ENCODE results near the gene OR4D9. TPM values are rescaled to one million over a fixed set of nuclear protein-coding genes. Genes with fewer than 3 reads are reported as not detected.
"Not testable (repeated sequence)": the region's sequence is repeated elsewhere in the genome, so short reads cannot be mapped to it uniquely, and the experiment has no call there.

The OR4D9 gene
- total RNA-seq, 4 donors from 2014 or later: not detected

DNA sequence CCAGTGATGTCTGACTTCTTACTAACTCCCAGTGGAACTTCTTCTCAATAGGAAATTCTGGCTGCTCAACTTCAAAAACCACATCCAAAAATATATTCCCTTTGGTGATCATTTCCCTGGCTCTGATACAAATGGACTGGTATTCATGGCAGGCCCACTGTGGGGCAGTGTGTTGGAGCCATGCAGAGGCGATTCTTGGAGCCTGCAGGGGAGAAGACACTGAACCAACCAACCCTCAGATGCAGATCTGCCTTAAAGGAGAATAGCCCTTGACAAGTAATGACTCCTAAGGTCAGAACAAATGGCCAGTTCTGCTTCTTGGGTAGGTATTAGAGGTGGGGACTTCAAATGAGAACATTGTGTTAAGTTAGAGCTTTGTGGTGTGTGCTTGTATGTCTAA is 12.2 kb downstream of the OR4D9 start:
- H3K27me3 ChIP-seq: no peaks in the 10 kb centered on the region
- TF ChIP-seq, protein P1, sequence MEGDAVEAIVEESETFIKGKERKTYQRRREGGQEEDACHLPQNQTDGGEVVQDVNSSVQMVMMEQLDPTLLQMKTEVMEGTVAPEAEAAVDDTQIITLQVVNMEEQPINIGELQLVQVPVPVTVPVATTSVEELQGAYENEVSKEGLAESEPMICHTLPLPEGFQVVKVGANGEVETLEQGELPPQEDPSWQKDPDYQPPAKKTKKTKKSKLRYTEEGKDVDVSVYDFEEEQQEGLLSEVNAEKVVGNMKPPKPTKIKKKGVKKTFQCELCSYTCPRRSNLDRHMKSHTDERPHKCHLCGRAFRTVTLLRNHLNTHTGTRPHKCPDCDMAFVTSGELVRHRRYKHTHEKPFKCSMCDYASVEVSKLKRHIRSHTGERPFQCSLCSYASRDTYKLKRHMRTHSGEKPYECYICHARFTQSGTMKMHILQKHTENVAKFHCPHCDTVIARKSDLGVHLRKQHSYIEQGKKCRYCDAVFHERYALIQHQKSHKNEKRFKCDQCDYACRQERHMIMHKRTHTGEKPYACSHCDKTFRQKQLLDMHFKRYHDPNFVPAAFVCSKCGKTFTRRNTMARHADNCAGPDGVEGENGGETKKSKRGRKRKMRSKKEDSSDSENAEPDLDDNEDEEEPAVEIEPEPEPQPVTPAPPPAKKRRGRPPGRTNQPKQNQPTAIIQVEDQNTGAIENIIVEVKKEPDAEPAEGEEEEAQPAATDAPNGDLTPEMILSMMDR (IDR thresholded peaks at IDR 0.05): no peak
- TF ChIP-seq POLR2A (IDR thresholded peaks at IDR 0.05): no peak
- TF ChIP-seq EP300 (IDR thresholded peaks at IDR 0.05): no peak
- WGBS, 2 donors: 31 to 36% methylated on average over 1 of the region's 1 CpG

DNA sequence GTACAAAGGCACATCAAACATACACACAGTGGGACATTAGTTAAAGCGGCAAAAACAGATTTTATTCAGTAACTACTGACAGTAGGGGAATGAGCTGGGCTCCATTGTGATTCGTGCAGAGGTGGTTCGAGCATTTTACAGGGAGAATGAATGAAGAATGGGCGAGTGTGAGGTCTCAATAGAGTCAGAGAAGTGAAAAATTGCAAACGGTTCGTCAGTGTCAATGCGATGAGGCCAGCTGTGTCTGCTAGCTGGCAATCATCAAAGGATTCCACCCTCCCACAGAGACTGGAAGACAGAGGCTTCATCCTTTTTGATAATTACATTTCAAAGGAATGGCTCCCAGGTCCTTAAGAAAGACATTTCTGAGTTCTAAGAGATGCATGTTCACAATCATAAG is 17.4 kb downstream of the OR4D9 start:
- WGBS, 2 donors: 34 to 40% methylated on average over 7 of the region's 7 CpGs
- no peak for DNase-seq (ENCODE audit: low spot score in 2 of 2)
- H3K36me3 ChIP-seq: no peaks in the 10 kb centered on the region
- TF ChIP-seq POLR2A (IDR thresholded peaks at IDR 0.05): no peak
- TF ChIP-seq, protein P1 (IDR thresholded peaks at IDR 0.05): no peak
- TF ChIP-seq EP300 (IDR thresholded peaks at IDR 0.05): no peak
- H3K4me1 ChIP-seq: no peaks in the 10 kb centered on the region
- no peak overlapping the region for H3K4me3 ChIP-seq
- no peaks in the 10 kb centered on the region for H3K27me3 ChIP-seq
- no peaks in the 10 kb centered on the region for H3K9me3 ChIP-seq
- no peak overlapping the region for H3K27ac ChIP-seq

More for the DNA sequence above, 12.2 kb downstream of the OR4D9 start:
- Histone ChIP-seq H3K36me3 (no peaks in the 10 kb centered on the region), H3K9me3 (no peaks in the 10 kb centered on the region), H3K27ac (no peak overlapping the region), H3K4me3 (no peak overlapping the region), H3K4me1 (no peaks in the 10 kb centered on the region)
- DNase-seq (ENCODE audit: low spot score in 2 of 2): no peak

- WGBS, 2 donors: 73 to 84% methylated on average over 2 of the region's 2 CpGs
Measured at GRCh38 chr11:59532620-59533019, 21.3 kb downstream of the OR4D9 start.

DNA sequence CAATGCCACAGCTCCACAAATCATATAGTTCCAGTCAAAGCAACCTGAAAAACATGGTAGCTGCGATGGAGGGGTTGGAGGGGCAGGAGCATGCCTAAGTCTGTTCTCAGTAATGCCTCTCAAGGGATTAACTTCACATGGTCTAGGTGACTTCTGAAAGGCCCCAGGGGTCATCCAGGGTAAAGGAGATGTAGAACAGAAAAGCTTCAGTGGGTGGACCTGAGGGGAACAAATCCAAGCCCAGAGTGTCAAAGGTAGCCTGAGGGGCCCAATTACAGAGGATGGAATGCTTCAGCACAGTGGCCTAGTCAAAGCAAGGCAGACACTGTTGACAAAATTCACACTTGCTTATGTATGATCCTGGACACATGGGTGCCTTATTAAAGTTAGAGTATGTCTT is 23.3 kb downstream of the OR4D9 start:
- WGBS, 2 donors: 93 to 100% methylated on average over 1 of the region's 1 CpG
- no peaks in the 10 kb centered on the region for H3K9me3 ChIP-seq
- H3K27me3 ChIP-seq: no peaks in the 10 kb centered on the region
- H3K4me3 ChIP-seq: no peak overlapping the region
- H3K36me3 ChIP-seq: no peaks in the 10 kb centered on the region
- no peak for DNase-seq (ENCODE audit: low spot score in 2 of 2)
- H3K27ac ChIP-seq: no peak overlapping the region
- peaks cover 0 to 10% (median 0%) of the 10 kb centered on the region in 4 donors for H3K4me1 ChIP-seq
- TF ChIP-seq POLR2A (IDR thresholded peaks at IDR 0.05) (no peak), EP300 (IDR thresholded peaks at IDR 0.05) (no peak)
- TF ChIP-seq, protein P1 (IDR thresholded peaks at IDR 0.05): no peak

More at GRCh38 chr11:59532620-59533019, 21.3 kb downstream of the OR4D9 start:
- Histone ChIP-seq H3K4me1 (peaks cover 0 to 6% (median 0%) of the 10 kb centered on the region in 4 donors), H3K27ac (no peak overlapping the region), H3K27me3 (no peaks in the 10 kb centered on the region), H3K36me3 (no peaks in the 10 kb centered on the region), H3K9me3 (no peaks in the 10 kb centered on the region), H3K4me3 (no peak overlapping the region)
- no peak for DNase-seq (ENCODE audit: low spot score in 2 of 2)
- TF ChIP-seq, protein P1 (IDR thresholded peaks at IDR 0.05): no peak
- TF ChIP-seq POLR2A (IDR thresholded peaks at IDR 0.05) (no peak), EP300 (IDR thresholded peaks at IDR 0.05) (no peak)

GRCh38 chr11:59542142-59542810 is 30.9 kb downstream of the OR4D9 start:
- Histone ChIP-seq H3K36me3 (no peaks in the 10 kb centered on the region), H3K4me1 (peaks cover 0 to 4% (median 0%) of the 10 kb centered on the region in 4 donors), H3K27me3 (no peaks in the 10 kb centered on the region), H3K9me3 (no peaks in the 10 kb centered on the region), H3K27ac (no peak overlapping the region), H3K4me3 (no peak overlapping the region)
- WGBS, 2 donors: 56 to 69% methylated on average over 3 of the region's 3 CpGs
- DNase-seq (ENCODE audit: low spot score in 2 of 2): no peak
- TF ChIP-seq, protein P1 (IDR thresholded peaks at IDR 0.05): no peak
- TF ChIP-seq EP300 (IDR thresholded peaks at IDR 0.05): no peak
- TF ChIP-seq POLR2A (IDR thresholded peaks at IDR 0.05): no peak

DNA sequence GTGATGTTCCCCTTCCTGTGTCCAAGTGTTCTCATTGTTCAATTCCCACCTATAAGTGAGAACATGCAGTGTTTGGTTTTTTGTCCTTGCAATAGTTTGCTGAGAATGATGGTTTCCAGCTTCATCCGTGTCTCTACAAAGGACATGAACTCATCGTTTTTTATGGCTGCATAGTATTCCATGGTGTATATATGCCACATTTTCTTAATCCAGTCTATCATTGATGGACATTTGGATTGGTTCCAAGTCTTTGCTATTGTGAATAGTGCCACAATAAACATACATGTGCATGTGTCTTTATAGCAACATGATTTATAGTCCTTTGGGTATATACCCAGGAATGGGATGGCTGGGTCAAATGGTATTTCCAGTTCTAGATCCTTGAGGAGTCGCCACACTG is 32.4 kb downstream of the OR4D9 start:
- not testable (repeated sequence) for DNase-seq (ENCODE audit: low spot score in 2 of 2); H3K27me3 ChIP-seq; H3K36me3 ChIP-seq; H3K4me3 ChIP-seq; H3K9me3 ChIP-seq; H3K27ac ChIP-seq; H3K4me1 ChIP-seq
- WGBS, 2 donors: 88 to 90% methylated on average over 1 to 3 of the region's 3 CpGs

All from tibial nerve (tissue), 4 donors.